ENCODE data around the gene CENPT. TPM values are rescaled to one million over a fixed set of nuclear protein-coding genes. Genes with fewer than 3 reads are reported as not detected.

The CENPT gene
- total and polyA plus RNA-seq, 10 of the 15 experiments (the other 5 are each of a cell fraction or from before 2014, with no cell fraction given), result 1.1 to 45.7 (median 24.5) TPM

DNA sequence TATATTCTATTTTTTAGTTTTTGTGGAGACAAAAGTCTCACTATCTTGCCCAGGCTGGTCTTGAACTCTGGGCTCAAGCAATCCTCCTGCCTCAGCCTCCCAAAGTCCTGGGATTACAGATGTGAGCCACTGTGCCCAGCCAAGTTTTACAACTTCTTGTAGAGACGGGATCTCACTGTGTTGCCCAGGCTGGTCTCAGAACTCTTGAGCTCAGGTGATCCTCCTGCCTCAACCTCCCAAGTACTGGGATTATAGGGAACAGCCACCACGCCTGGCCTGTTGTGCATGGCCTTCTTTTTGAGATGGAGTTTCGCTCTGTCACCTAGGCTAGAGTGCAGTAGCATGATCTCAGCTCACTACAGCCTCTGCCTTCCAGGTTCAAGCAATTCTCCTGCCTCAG is 6.2 kb upstream of the CENPT start:
- ChIA-PET RAD21 (ENCODE audit: unreplicated experiment) (no interaction called here), SMC1A (ENCODE audit: uncharacterized antibody, unreplicated experiment) (interaction anchor here (0.5 kb wide), 1 partner anchor 385 kb away, joined by 3 read pairs; no protein-coding TSS in a partner anchor), CTCF (interaction anchor here (0.6 kb wide), 1 partner anchor 148 kb away, joined by 3 read pairs; no protein-coding TSS in a partner anchor), POLR2A (no interaction called here)
- no peak for DNase-seq (ENCODE audit: low read depth, low spot score)
- H2AFZ ChIP-seq (ENCODE audit: control insufficient read depth, low read depth, low read length), result no peak overlapping the region
- H3K9ac ChIP-seq (ENCODE audit: control insufficient read depth, insufficient read depth, low read length), result no peak overlapping the region
- H3K9me3 ChIP-seq (replicated peaks; ENCODE audit: control insufficient read depth, insufficient read depth, low read length), result no peaks in the 10 kb centered on the region
- no peak overlapping the region for H3K4me3 ChIP-seq
- no peak overlapping the region for H3K4me2 ChIP-seq (ENCODE audit: control insufficient read depth, insufficient read depth)
- peaks cover 57% of the 10 kb centered on the region for H3K79me2 ChIP-seq (ENCODE audit: control insufficient read depth, insufficient read depth, low read length)
- TF ChIP-seq, protein P1, sequence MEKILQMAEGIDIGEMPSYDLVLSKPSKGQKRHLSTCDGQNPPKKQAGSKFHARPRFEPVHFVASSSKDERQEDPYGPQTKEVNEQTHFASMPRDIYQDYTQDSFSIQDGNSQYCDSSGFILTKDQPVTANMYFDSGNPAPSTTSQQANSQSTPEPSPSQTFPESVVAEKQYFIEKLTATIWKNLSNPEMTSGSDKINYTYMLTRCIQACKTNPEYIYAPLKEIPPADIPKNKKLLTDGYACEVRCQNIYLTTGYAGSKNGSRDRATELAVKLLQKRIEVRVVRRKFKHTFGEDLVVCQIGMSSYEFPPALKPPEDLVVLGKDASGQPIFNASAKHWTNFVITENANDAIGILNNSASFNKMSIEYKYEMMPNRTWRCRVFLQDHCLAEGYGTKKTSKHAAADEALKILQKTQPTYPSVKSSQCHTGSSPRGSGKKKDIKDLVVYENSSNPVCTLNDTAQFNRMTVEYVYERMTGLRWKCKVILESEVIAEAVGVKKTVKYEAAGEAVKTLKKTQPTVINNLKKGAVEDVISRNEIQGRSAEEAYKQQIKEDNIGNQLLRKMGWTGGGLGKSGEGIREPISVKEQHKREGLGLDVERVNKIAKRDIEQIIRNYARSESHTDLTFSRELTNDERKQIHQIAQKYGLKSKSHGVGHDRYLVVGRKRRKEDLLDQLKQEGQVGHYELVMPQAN (conservative IDR thresholded peaks at IDR 0.05), result no peak
- TF ChIP-seq, protein P2, sequence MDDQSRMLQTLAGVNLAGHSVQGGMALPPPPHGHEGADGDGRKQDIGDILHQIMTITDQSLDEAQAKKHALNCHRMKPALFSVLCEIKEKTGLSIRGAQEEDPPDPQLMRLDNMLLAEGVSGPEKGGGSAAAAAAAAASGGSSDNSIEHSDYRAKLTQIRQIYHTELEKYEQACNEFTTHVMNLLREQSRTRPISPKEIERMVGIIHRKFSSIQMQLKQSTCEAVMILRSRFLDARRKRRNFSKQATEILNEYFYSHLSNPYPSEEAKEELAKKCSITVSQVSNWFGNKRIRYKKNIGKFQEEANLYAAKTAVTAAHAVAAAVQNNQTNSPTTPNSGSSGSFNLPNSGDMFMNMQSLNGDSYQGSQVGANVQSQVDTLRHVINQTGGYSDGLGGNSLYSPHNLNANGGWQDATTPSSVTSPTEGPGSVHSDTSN (IDR thresholded peaks at IDR 0.05; ENCODE audit: insufficient replicate concordance, low read depth, low read length), result no peak
- TF ChIP-seq, protein P3, sequence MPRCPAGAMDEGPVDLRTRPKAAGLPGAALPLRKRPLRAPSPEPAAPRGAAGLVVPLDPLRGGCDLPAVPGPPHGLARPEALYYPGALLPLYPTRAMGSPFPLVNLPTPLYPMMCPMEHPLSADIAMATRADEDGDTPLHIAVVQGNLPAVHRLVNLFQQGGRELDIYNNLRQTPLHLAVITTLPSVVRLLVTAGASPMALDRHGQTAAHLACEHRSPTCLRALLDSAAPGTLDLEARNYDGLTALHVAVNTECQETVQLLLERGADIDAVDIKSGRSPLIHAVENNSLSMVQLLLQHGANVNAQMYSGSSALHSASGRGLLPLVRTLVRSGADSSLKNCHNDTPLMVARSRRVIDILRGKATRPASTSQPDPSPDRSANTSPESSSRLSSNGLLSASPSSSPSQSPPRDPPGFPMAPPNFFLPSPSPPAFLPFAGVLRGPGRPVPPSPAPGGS (IDR thresholded peaks at IDR 0.05; ENCODE audit: borderline replicate concordance, insufficient read depth, low read depth, low read length, poor library complexity, severe bottlenecking), result no peak
- TF ChIP-seq RAD51 (IDR thresholded peaks at IDR 0.05), result no peak
- TF ChIP-seq DPF2 (IDR thresholded peaks at IDR 0.05), result no peak
- TF ChIP-seq YBX1 (IDR thresholded peaks at IDR 0.05), result no peak
- TF ChIP-seq, protein P4, sequence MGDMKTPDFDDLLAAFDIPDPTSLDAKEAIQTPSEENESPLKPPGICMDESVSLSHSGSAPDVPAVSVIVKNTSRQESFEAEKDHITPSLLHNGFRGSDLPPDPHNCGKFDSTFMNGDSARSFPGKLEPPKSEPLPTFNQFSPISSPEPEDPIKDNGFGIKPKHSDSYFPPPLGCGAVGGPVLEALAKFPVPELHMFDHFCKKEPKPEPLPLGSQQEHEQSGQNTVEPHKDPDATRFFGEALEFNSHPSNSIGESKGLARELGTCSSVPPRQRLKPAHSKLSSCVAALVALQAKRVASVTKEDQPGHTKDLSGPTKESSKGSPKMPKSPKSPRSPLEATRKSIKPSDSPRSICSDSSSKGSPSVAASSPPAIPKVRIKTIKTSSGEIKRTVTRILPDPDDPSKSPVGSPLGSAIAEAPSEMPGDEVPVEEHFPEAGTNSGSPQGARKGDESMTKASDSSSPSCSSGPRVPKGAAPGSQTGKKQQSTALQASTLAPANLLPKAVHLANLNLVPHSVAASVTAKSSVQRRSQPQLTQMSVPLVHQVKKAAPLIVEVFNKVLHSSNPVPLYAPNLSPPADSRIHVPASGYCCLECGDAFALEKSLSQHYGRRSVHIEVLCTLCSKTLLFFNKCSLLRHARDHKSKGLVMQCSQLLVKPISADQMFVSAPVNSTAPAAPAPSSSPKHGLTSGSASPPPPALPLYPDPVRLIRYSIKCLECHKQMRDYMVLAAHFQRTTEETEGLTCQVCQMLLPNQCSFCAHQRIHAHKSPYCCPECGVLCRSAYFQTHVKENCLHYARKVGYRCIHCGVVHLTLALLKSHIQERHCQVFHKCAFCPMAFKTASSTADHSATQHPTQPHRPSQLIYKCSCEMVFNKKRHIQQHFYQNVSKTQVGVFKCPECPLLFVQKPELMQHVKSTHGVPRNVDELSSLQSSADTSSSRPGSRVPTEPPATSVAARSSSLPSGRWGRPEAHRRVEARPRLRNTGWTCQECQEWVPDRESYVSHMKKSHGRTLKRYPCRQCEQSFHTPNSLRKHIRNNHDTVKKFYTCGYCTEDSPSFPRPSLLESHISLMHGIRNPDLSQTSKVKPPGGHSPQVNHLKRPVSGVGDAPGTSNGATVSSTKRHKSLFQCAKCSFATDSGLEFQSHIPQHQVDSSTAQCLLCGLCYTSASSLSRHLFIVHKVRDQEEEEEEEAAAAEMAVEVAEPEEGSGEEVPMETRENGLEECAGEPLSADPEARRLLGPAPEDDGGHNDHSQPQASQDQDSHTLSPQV (IDR thresholded peaks at IDR 0.05), result no peak
- TF ChIP-seq PML (IDR thresholded peaks at IDR 0.05; ENCODE audit: low read length), result no peak
- TF ChIP-seq TCF7 (IDR thresholded peaks at IDR 0.05; ENCODE audit: borderline replicate concordance), result no peak
- no peak for TF ChIP-seq SIN3A (IDR thresholded peaks at IDR 0.05; ENCODE audit: low read depth, low read length)
- no peak for TF ChIP-seq RAD21 (IDR thresholded peaks at IDR 0.05; ENCODE audit: insufficient read depth, low read depth, low read length)
- ATAC-seq, result no peak
- in situ Hi-C loops (cut with MboI), result no loop called here
- H3K27ac ChIP-seq (ENCODE audit: control insufficient read depth, insufficient read depth), result no peak overlapping the region
- no peaks in the 10 kb centered on the region for H3K27me3 ChIP-seq (replicated peaks in 1 of 2; ENCODE audit: control insufficient read depth in 2 of 2, insufficient read depth in 2 of 2, low read length in 1 of 2)
- H3K4me1 ChIP-seq (ENCODE audit: control insufficient read depth, insufficient read depth, low read length), result no peaks in the 10 kb centered on the region
- 100% methylated on average over 3 of the region's 3 CpGs for WGBS (ENCODE audit: insufficient coverage, insufficient replicate concordance, low lambda C conversion rate, missing lambda C conversion rate)
- no TSS peak for BruUV-seq (replicated peaks)
- H4K20me1 ChIP-seq (ENCODE audit: control insufficient read depth, insufficient read depth), result no peaks in the 10 kb centered on the region
- no peak for FAIRE-seq
- peaks cover 0 to 5% of the 10 kb centered on the region in 2 experiments; a peak in 2 of 4 replicates for H3K36me3 ChIP-seq (ENCODE audit: control insufficient read depth in 2 of 2, insufficient read depth in 2 of 2, low read length in 1 of 2)
- intact Hi-C loops (cut with micrococcal nuclease; ENCODE audit: unreplicated experiment), result no loop called here

All from GM12878 (cell line).